A673 (cell line): ENCODE results near the gene NEDD4L. TPM values are rescaled to one million over a fixed set of nuclear protein-coding genes. Genes with fewer than 3 reads are reported as not detected.

Experiments used
- BruUV-seq: library from RNA; stranded (reverse); fragments of 400-500 nt; replicated peaks from 2 replicates; lab custom pipeline; 2021; lab: Mats Ljungman, UMichigan
- CTCF ChIA-PET: fragments of 300-600 bp; sonication (Branson Sonifier 250); formaldehyde crosslinking; loops from one replicate; lab custom pipeline; 2022; ENCODE audit warnings: antibody characterized with exemption; lab: Charles Lee
- POLR2A ChIA-PET: fragments of 300-600 bp; sonication (Branson Sonifier 250); formaldehyde crosslinking; loops from one replicate; lab custom pipeline; 2022; ENCODE audit warnings: antibody characterized with exemption; ENCODE audit not compliant: low non-redundant PET; lab: Charles Lee
- DNase-seq: peaks from one replicate; pipeline ENCODE4 v3.0.0-alpha.2; 2015; ENCODE audit warnings: low spot score
- H3K27ac ChIP-seq: fragments of 200-600 bp; sonication (generic); 2 replicates; pipeline ENCODE4 v1.5.1; 2016; ENCODE audit warnings: mixed run types, low read depth, mild to moderate bottlenecking, mixed read lengths, antibody characterized with exemption, low read length; ENCODE audit not compliant: poor library complexity, severe bottlenecking
- H3K27me3 ChIP-seq: fragments of 200-600 bp; sonication (generic); replicated peaks from 2 replicates; pipeline ENCODE4 v1.6.1; 2017; ENCODE audit warnings: mixed run types, low read depth, mild to moderate bottlenecking, mixed read lengths, antibody characterized with exemption, low read length; ENCODE audit not compliant: insufficient read depth, poor library complexity
- H3K36me3 ChIP-seq: fragments of 200-600 bp; sonication (generic); 2 replicates; pipeline ENCODE4 v1.6.1; 2016; ENCODE audit warnings: mixed run types, mild to moderate bottlenecking, mixed read lengths, antibody characterized with exemption, low read length; ENCODE audit not compliant: insufficient read depth, poor library complexity, severe bottlenecking
- H3K4me1 ChIP-seq: fragments of 200-600 bp; sonication (generic); 2 replicates; pipeline ENCODE4 v1.6.1; 2017; ENCODE audit warnings: mixed run types, mild to moderate bottlenecking, mixed read lengths, antibody characterized with exemption, low read length; ENCODE audit not compliant: insufficient read depth, poor library complexity, severe bottlenecking
- H3K4me3 ChIP-seq: fragments of 200-600 bp; sonication (generic); 2 replicates; pipeline ENCODE4 v1.5.1; 2016; ENCODE audit warnings: low read depth, mixed run types, mild to moderate bottlenecking, mixed read lengths, low read length; ENCODE audit not compliant: poor library complexity, severe bottlenecking
- H3K9me3 ChIP-seq: fragments of 200-600 bp; sonication (generic); 2 replicates; pipeline ENCODE4 v1.6.1; 2016; ENCODE audit warnings: mixed run types, low read depth, mild to moderate bottlenecking, mixed read lengths, antibody characterized with exemption, low read length; ENCODE audit not compliant: poor library complexity, severe bottlenecking
- EZH2 ChIP-seq: fragments of 200-600 bp; sonication (generic); IDR thresholded peaks from 2 replicates; pipeline ENCODE4 v1.6.1; 2017; ENCODE audit warnings: borderline replicate concordance, low read depth, mild to moderate bottlenecking, mixed read lengths, antibody characterized with exemption, low read length; ENCODE audit not compliant: poor library complexity, severe bottlenecking
- intact Hi-C: fragments of 100-400 bp; cut with micrococcal nuclease; formaldehyde crosslinking; loops from one replicate; pipeline ENCODE4 v1.10.0; 2022; ENCODE audit not compliant: unreplicated experiment
- total RNA-seq: library from RNA; stranded (reverse); gene quantifications from 2 replicates; pipeline ENCODE4 v1.2.3, GENCODE V29; 2021
- TF ChIP-seq, protein P1 (sequence below): fragments of 300-800, 200-600 bp; sonication (generic); conservative IDR thresholded peaks from 2 replicates; pipeline ENCODE4 v1.5.1; 2017; ENCODE audit warnings: low read depth, mild to moderate bottlenecking, antibody characterized with exemption, low read length, moderate library complexity, mixed read lengths

The NEDD4L gene
- total RNA-seq, 1 experiment from 2014 or later = 15.3 TPM

DNA sequence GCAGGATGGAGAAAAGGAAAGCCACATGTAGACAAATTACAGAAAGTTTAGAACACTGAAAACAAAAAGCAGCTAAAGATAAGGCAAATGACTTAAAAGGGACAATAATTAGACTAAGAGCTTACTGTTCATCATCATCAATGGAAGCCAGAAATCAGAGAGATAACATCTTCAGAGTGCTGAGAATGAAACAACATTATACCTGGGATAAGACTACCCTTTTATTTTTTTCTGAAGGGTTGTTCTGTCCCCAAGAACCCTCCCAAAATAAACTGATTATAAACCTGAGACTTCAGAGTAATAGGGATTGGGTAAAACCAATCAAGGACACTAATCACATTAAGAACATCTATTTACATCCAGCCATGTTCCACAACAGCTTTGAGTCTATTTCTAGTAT, 6.9 kb upstream of the NEDD4L start:
- TF ChIP-seq, protein P1, sequence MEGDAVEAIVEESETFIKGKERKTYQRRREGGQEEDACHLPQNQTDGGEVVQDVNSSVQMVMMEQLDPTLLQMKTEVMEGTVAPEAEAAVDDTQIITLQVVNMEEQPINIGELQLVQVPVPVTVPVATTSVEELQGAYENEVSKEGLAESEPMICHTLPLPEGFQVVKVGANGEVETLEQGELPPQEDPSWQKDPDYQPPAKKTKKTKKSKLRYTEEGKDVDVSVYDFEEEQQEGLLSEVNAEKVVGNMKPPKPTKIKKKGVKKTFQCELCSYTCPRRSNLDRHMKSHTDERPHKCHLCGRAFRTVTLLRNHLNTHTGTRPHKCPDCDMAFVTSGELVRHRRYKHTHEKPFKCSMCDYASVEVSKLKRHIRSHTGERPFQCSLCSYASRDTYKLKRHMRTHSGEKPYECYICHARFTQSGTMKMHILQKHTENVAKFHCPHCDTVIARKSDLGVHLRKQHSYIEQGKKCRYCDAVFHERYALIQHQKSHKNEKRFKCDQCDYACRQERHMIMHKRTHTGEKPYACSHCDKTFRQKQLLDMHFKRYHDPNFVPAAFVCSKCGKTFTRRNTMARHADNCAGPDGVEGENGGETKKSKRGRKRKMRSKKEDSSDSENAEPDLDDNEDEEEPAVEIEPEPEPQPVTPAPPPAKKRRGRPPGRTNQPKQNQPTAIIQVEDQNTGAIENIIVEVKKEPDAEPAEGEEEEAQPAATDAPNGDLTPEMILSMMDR = no peak
- no TSS peak for BruUV-seq
- H3K4me3 ChIP-seq = no peak overlapping the region
- no peaks in the 10 kb centered on the region for H3K36me3 ChIP-seq
- DNase-seq = no peak
- intact Hi-C loops = no loop called here
- POLR2A ChIA-PET = no interaction called here
- H3K4me1 ChIP-seq = peaks cover 5% of the 10 kb centered on the region
- CTCF ChIA-PET = no interaction called here
- H3K27me3 ChIP-seq = peaks cover 5% of the 10 kb centered on the region
- H3K9me3 ChIP-seq = no peaks in the 10 kb centered on the region
- no peak overlapping the region for H3K27ac ChIP-seq

DNA sequence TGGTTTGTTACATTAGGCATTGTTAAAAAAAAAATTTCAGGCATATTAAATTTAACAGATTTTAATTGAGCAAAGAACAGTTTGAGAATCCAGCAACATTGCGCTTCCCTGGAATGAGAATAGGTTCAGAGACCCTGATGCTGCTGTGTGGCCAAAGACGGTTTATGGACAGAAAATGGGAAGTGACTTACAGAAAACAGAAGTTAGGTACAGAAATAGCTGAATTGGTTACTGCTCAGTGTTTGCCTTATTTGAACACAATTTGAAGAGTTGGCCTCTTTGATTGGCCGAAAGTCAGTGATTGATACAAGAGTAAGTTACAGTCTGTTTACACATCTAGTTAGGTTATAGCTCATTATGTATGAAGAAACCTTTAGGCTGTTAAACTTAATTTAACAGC, 6.0 kb upstream of the NEDD4L start:
- peaks cover 5% of the 10 kb centered on the region for H3K4me1 ChIP-seq

DNA sequence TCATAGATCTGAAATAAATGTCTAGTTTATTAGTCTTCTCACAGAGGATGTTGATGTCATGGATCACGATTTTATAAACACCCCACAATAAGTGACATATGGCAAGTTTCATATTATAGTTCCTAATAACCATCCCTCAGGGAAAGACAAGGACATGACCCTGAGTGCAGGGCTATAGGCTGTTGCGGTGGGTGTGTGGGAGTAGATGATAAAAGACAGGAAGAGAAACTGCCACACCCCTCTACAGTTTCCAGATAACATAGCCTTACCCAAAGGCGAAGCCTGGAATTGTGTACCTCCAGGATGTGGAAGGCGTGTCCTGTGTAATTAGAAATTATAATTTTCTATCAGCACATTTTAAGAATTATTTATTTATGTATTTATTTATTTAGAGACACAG, 2.4 kb upstream of the NEDD4L start:
- H3K27me3 ChIP-seq = peaks cover 5% of the 10 kb centered on the region
- H3K4me1 ChIP-seq = peaks cover 5% of the 10 kb centered on the region
- H3K9me3 ChIP-seq = no peaks in the 10 kb centered on the region
- ChIA-PET POLR2A (no interaction called here), CTCF (interaction anchor here (2.4 kb wide), 1 partner anchor 80 kb away, joined by 21 read pairs; no protein-coding TSS in a partner anchor)
- no peak for TF ChIP-seq EZH2
- TF ChIP-seq, protein P1 = no peak
- no peak overlapping the region for H3K27ac ChIP-seq
- DNase-seq = peak; percentile 57
- intact Hi-C loops = loop anchor here (5.0 to 10.0 kb wide), 5 partner anchors 81 to 397 kb away; no protein-coding TSS in a partner anchor
- H3K36me3 ChIP-seq = no peaks in the 10 kb centered on the region
- no TSS peak for BruUV-seq
- H3K4me3 ChIP-seq = no peak overlapping the region

More for the DNA sequence above, 6.0 kb upstream of the NEDD4L start:
- CTCF ChIA-PET = no interaction called here
- H3K36me3 ChIP-seq = no peaks in the 10 kb centered on the region
- intact Hi-C loops = no loop called here
- DNase-seq = no peak
- no peak overlapping the region for H3K4me3 ChIP-seq
- no TSS peak for BruUV-seq
- H3K27me3 ChIP-seq = peaks cover 5% of the 10 kb centered on the region
- H3K9me3 ChIP-seq = no peaks in the 10 kb centered on the region
- H3K27ac ChIP-seq = no peak overlapping the region
- POLR2A ChIA-PET = no interaction called here
- TF ChIP-seq, protein P1 = no peak
- TF ChIP-seq EZH2 = no peak
